PC-9 (cell line): ENCODE measurements around the gene RAB2B. TPM values are rescaled to one million over a fixed set of nuclear protein-coding genes. Genes with fewer than 3 reads are reported as not detected.

Source experiments
- BruUV-seq: library from RNA; stranded (reverse); fragments of 400-500 nt; replicated peaks from 2 replicates; lab custom pipeline; 2021; lab: Mats Ljungman, UMichigan
- CTCF ChIA-PET: fragments of 300-600 bp; sonication (Branson Sonifier 250); formaldehyde crosslinking; loops from one replicate; lab custom pipeline; 2022; ENCODE audit warnings: antibody characterized with exemption; lab: Charles Lee
- POLR2A ChIA-PET: fragments of 300-600 bp; sonication (Branson Sonifier 250); formaldehyde crosslinking; loops from one replicate; lab custom pipeline; 2022; ENCODE audit warnings: antibody characterized with exemption; ENCODE audit not compliant: unreplicated experiment; lab: Charles Lee
- DNase-seq, 2 experiments: peaks; one replicate each; pipeline versions ENCODE4 v3.0.0 to v3.0.0-alpha.2; 2015 to 2022; ENCODE audit warnings: mixed read lengths in 1 of 2
- H2AFZ ChIP-seq: fragments of 200-600 bp; sonication (generic); 2 replicates; pipeline ENCODE4 v1.8.1; 2017; ENCODE audit warnings: antibody characterized with exemption
- H3F3A ChIP-seq: fragments of 200-600 bp; sonication (generic); 2 replicates; pipeline ENCODE4 v1.8.1; 2017; ENCODE audit warnings: antibody characterized with exemption, mild to moderate bottlenecking, low read depth; ENCODE audit not compliant: insufficient read depth
- H3K27ac ChIP-seq: fragments of 200-600 bp; sonication (generic); 2 replicates; pipeline ENCODE4 v1.6.1; 2016; ENCODE audit warnings: mixed run types
- H3K27me3 ChIP-seq: fragments of 200-600 bp; sonication (generic); 2 replicates; pipeline ENCODE4 v1.6.1; 2016; ENCODE audit warnings: low read depth, mixed run types; ENCODE audit not compliant: insufficient read depth
- H3K36me3 ChIP-seq: fragments of 200-600 bp; sonication (generic); 2 replicates; pipeline ENCODE4 v1.6.1; 2016; ENCODE audit warnings: low read depth, mixed run types
- H3K4me1 ChIP-seq: fragments of 200-600 bp; sonication (generic); replicated peaks from 2 replicates; pipeline ENCODE4 v1.6.1; 2016; ENCODE audit warnings: mixed run types; ENCODE audit not compliant: insufficient read depth
- H3K4me2 ChIP-seq: fragments of 200-600 bp; sonication (generic); 2 replicates; pipeline ENCODE4 v1.6.1; 2017; ENCODE audit warnings: mixed run types
- H3K4me3 ChIP-seq: fragments of 200-600 bp; sonication (generic); 2 replicates; pipeline ENCODE4 v1.6.1; 2016; ENCODE audit warnings: mixed run types
- H3K79me2 ChIP-seq: fragments of 200-600 bp; sonication (generic); 2 replicates; pipeline ENCODE4 v1.6.1; 2017; ENCODE audit warnings: low read depth, mixed run types
- H3K9me2 ChIP-seq: fragments of 200-600 bp; sonication (generic); 2 replicates; pipeline ENCODE4 v1.8.1; 2017; ENCODE audit warnings: mild to moderate bottlenecking; ENCODE audit not compliant: insufficient read depth
- H3K9me3 ChIP-seq: fragments of 200-600 bp; sonication (generic); 2 replicates; pipeline ENCODE4 v1.8.1; 2016; ENCODE audit warnings: low read depth; ENCODE audit not compliant: insufficient read depth
- H4K20me1 ChIP-seq: fragments of 200-600 bp; sonication (generic); 2 replicates; pipeline ENCODE4 v1.8.1; 2017; ENCODE audit not compliant: insufficient read depth
- CTCF ChIP-seq: fragments of 200-600 bp; sonication (generic); conservative IDR thresholded peaks from 2 replicates; pipeline ENCODE4 v1.6.1; 2017; ENCODE audit warnings: mixed run types, antibody characterized with exemption, mild to moderate bottlenecking, moderate library complexity
- EZH2 ChIP-seq: fragments of 200-600 bp; sonication (generic); IDR thresholded peaks from 2 replicates; pipeline ENCODE4 v1.8.0; 2017; ENCODE audit warnings: antibody characterized with exemption, low read depth
- intact Hi-C: fragments of 100-400 bp; cut with micrococcal nuclease; formaldehyde crosslinking; loops from one replicate; pipeline ENCODE4 v1.10.0; 2022; ENCODE audit not compliant: unreplicated experiment
- total RNA-seq: library from RNA; stranded (reverse); gene quantifications from 2 replicates; pipeline ENCODE4 v1.2.3, GENCODE V29; 2021

The RAB2B gene
- total RNA-seq, 1 experiment from 2014 or later: 12.8 TPM

GRCh38 chr14:21419528-21419927, 57.2 kb downstream of the RAB2B start:
- H3K27me3 ChIP-seq: no peaks in the 10 kb centered on the region
- no peak overlapping the region for H2AFZ ChIP-seq
- POLR2A ChIA-PET: no interaction called here
- intact Hi-C loops: no loop called here
- H3K9me2 ChIP-seq: no peaks in the 10 kb centered on the region
- H3K36me3 ChIP-seq: 0 out of 2 replicates have a peak, but pooled peaks cover 5% of the 10 kb centered on the region
- no peaks in the 10 kb centered on the region for H3K9me3 ChIP-seq
- no peaks in the 10 kb centered on the region for H3K4me1 ChIP-seq
- no peak for TF ChIP-seq EZH2
- TF ChIP-seq CTCF: no peak
- no peaks in the 10 kb centered on the region for H3F3A ChIP-seq
- no peaks in the 10 kb centered on the region for H4K20me1 ChIP-seq
- CTCF ChIA-PET: no interaction called here
- no TSS peak for BruUV-seq
- DNase-seq: no peak
- no peak overlapping the region for H3K27ac ChIP-seq
- no peaks in the 10 kb centered on the region for H3K79me2 ChIP-seq
- no peak overlapping the region for H3K4me2 ChIP-seq
- H3K4me3 ChIP-seq: no peak overlapping the region

- Histone ChIP-seq H3K9me3 (no peaks in the 10 kb centered on the region), H3K36me3 (0 out of 2 replicates have a peak, but pooled peaks cover 10% of the 10 kb centered on the region), H3K9me2 (no peaks in the 10 kb centered on the region), H3K27ac (no peak overlapping the region), H3K79me2 (no peaks in the 10 kb centered on the region), H2AFZ (no peak overlapping the region), H3K4me1 (no peaks in the 10 kb centered on the region), H3F3A (no peaks in the 10 kb centered on the region), H3K27me3 (no peaks in the 10 kb centered on the region), H4K20me1 (no peaks in the 10 kb centered on the region), H3K4me3 (no peak overlapping the region), H3K4me2 (no peak overlapping the region)
- no peak for DNase-seq
- CTCF ChIA-PET: no interaction called here
- no TSS peak for BruUV-seq
- TF ChIP-seq CTCF (no peak), EZH2 (no peak)
- POLR2A ChIA-PET: no interaction called here
- intact Hi-C loops: no loop called here
Observed at GRCh38 chr14:21415329-21415728, 61.4 kb downstream of the RAB2B start.

- Histone ChIP-seq H3K36me3 (0 out of 2 replicates have a peak, but pooled peaks cover 10% of the 10 kb centered on the region), H3K9me3 (no peaks in the 10 kb centered on the region), H3F3A (no peaks in the 10 kb centered on the region), H3K4me1 (no peaks in the 10 kb centered on the region), H3K4me3 (no peak overlapping the region), H3K79me2 (no peaks in the 10 kb centered on the region), H4K20me1 (no peaks in the 10 kb centered on the region), H3K27ac (no peak overlapping the region), H2AFZ (no peak overlapping the region), H3K4me2 (no peak overlapping the region), H3K27me3 (no peaks in the 10 kb centered on the region), H3K9me2 (no peaks in the 10 kb centered on the region)
- ChIA-PET CTCF (interaction anchor here (0.6 kb wide), 1 partner anchor 346 kb away, joined by 3 read pairs; no protein-coding TSS in a partner anchor), POLR2A (no interaction called here)
- DNase-seq: no peak
- intact Hi-C loops: no loop called here
- no TSS peak for BruUV-seq
- no peak for TF ChIP-seq CTCF
- no peak for TF ChIP-seq EZH2
Observed at GRCh38 chr14:21414137-21414631, 62.6 kb downstream of the RAB2B start.

Other genes with a start within 250 kb of the RAB2B start
- gene HNRNPC, start 207.5 kb downstream of the RAB2B start, total RNA-seq: 486 and 550 TPM in 2 replicates
- gene RPGRIP1, start 196.9 kb downstream of the RAB2B start, total RNA-seq: 0.75 and 2.1 TPM in 2 replicates
- 57.2 and 65.4 TPM in 2 replicates for gene SUPT16H, start 92.9 kb downstream of the RAB2B start, total RNA-seq
- 57.3 and 58.7 TPM in 2 replicates for gene CHD8, start 20.8 kb downstream of the RAB2B start, total RNA-seq
- gene TOX4, start 236 bp upstream of the RAB2B start, total RNA-seq: 32.9 and 50.6 TPM in 2 replicates
- gene METTL3, start 34.4 kb upstream of the RAB2B start, total RNA-seq: 27.9 and 30.7 TPM in 2 replicates
- 10.3 and 10.9 TPM in 2 replicates for gene SALL2, start 49.4 kb upstream of the RAB2B start, total RNA-seq
- gene OR10G3, start 103.1 kb upstream of the RAB2B start, total RNA-seq: not detected in 2 replicates
- not detected in 2 replicates for gene OR10G2, start 158.0 kb upstream of the RAB2B start, total RNA-seq
- not detected in 2 replicates for gene OR4E2, start 176.9 kb upstream of the RAB2B start, total RNA-seq
- gene OR4E1, start 196.9 kb upstream of the RAB2B start, total RNA-seq: not detected in 2 replicates